Endothelial cell of umbilical vein (primary cell): ENCODE measurements around the gene NLRC3. TPM values are rescaled to one million over a fixed set of nuclear protein-coding genes. Genes with fewer than 3 reads are reported as not detected.

Source experiments
- BruUV-seq: library from RNA; stranded (reverse); fragments of 400-500 nt; replicated peaks from 2 replicates; lab custom pipeline; 2021; lab: Mats Ljungman, UMichigan
- CTCF ChIA-PET: fragments of 300-600, 350-600 bp; sonication (Branson Sonifier 250); formaldehyde crosslinking; loops from one replicate; lab custom pipeline; 2021; ENCODE audit warnings: antibody characterized with exemption, inconsistent platforms; lab: Charles Lee
- POLR2A ChIA-PET: fragments of 300-600, 350-600 bp; sonication (Branson Sonifier 250); formaldehyde crosslinking; loops from one replicate; lab custom pipeline; 2021; ENCODE audit warnings: antibody characterized with exemption, inconsistent platforms; lab: Charles Lee
- DNase-seq: peaks from one replicate; pipeline ENCODE4 v3.0.0-alpha.2; 2011; ENCODE audit warnings: low read depth, low spot score
- FAIRE-seq: peaks from 2 replicates; lab custom pipeline; 2011; peaks lifted over from hg19 to GRCh38; lab: Jason Lieb, UNC
- H2AFZ ChIP-seq: 2 replicates; pipeline ENCODE4 v1.6.0; 2012; ENCODE audit warnings: low read depth, low read length, control low read depth, inconsistent platforms
- H3K27ac ChIP-seq: 2 replicates; pipeline ENCODE4 v1.5.1; 2011; ENCODE audit warnings: low read depth, mild to moderate bottlenecking, control low read depth, low read length, moderate library complexity; ENCODE audit not compliant: insufficient read depth
- H3K27me3 ChIP-seq, 2 experiments: 2 replicates each; pipeline versions ENCODE4 v1.6.0 to v1.6.1; 2011; ENCODE audit warnings: low read length in 2 of 2, mixed read lengths in 1 of 2; ENCODE audit not compliant: control insufficient read depth in 2 of 2, insufficient read depth in 2 of 2
- H3K36me3 ChIP-seq, 2 experiments: 2 replicates in 1 of 2; 3 replicates in 1 of 2; pipeline ENCODE4 v1.5.1; 2011; ENCODE audit warnings: low read length in 2 of 2, mild to moderate bottlenecking in 1 of 2, moderate library complexity in 1 of 2; ENCODE audit not compliant: control insufficient read depth in 2 of 2, insufficient read depth in 2 of 2; ENCODE audit errors: extremely low read depth in 1 of 2
- H3K4me1 ChIP-seq: 3 replicates; pipeline ENCODE4 v1.5.1; 2011; ENCODE audit warnings: mild to moderate bottlenecking, low read length; ENCODE audit not compliant: control insufficient read depth, insufficient read depth; ENCODE audit errors: extremely low read depth
- H3K4me2 ChIP-seq: 2 replicates; pipeline ENCODE4 v1.6.1; 2011; ENCODE audit warnings: low read length, control low read depth, mixed read lengths; ENCODE audit not compliant: insufficient read depth
- H3K4me3 ChIP-seq, 3 experiments: fragments of 200-600 bp in 1 of 3; sonication (generic), shearing (Covaris generic) in 1 of 3; replicated peaks in 1 of 3; 2 replicates each; pipeline ENCODE4 v1.5.1; 2011 to 2016; ENCODE audit warnings: control low read depth in 3 of 3, low read length in 3 of 3, mild to moderate bottlenecking in 2 of 3, inconsistent platforms in 1 of 3, low read depth in 1 of 3, moderate library complexity in 1 of 3; ENCODE audit not compliant: insufficient read depth in 1 of 3
- H3K79me2 ChIP-seq: 2 replicates; pipeline ENCODE4 v1.6.0; 2012; ENCODE audit warnings: low read length, inconsistent platforms; ENCODE audit not compliant: control insufficient read depth, insufficient read depth
- H3K9ac ChIP-seq: replicated peaks from 2 replicates; pipeline ENCODE3; 2011; ENCODE audit warnings: low read length, control low read depth; ENCODE audit not compliant: insufficient read depth; ENCODE audit errors: extremely low read depth
- H3K9me1 ChIP-seq: replicated peaks from 3 replicates; pipeline ENCODE4 v1.6.0; 2011; ENCODE audit warnings: mild to moderate bottlenecking, low read length; ENCODE audit not compliant: control insufficient read depth, insufficient read depth; ENCODE audit errors: extremely low read depth
- H3K9me3 ChIP-seq: replicated peaks from 2 replicates; pipeline ENCODE4 v1.5.1; 2012; ENCODE audit warnings: low read length, inconsistent platforms; ENCODE audit not compliant: control insufficient read depth, insufficient read depth
- H4K20me1 ChIP-seq: replicated peaks from 2 replicates; pipeline ENCODE3; 2011; ENCODE audit warnings: mild to moderate bottlenecking, low read length; ENCODE audit not compliant: control insufficient read depth, insufficient read depth; ENCODE audit errors: extremely low read depth
- CTCF ChIP-seq, 2 donors: IDR thresholded peaks; 1 replicate in 1 of 2; 2 replicates in 1 of 2; pipeline ENCODE4 v1.5.1; 2011; ENCODE audit warnings: low read length in 2 of 2, mild to moderate bottlenecking in 2 of 2, moderate library complexity in 2 of 2, control low read depth in 1 of 2, inconsistent platforms in 1 of 2, low read depth in 1 of 2; ENCODE audit not compliant: insufficient read depth in 1 of 2; ENCODE audit errors: extremely low read depth in 1 of 2
- EZH2 ChIP-seq: IDR thresholded peaks from 2 replicates; pipeline ENCODE4 v1.6.1; 2012; ENCODE audit warnings: borderline replicate concordance, low read depth, mild to moderate bottlenecking, moderate library complexity, low read length, inconsistent platforms; ENCODE audit not compliant: severe bottlenecking
- FOS ChIP-seq: IDR thresholded peaks from 2 replicates; pipeline ENCODE4 v1.6.1; 2011; ENCODE audit warnings: mild to moderate bottlenecking, low read length, moderate library complexity, borderline replicate concordance; ENCODE audit not compliant: insufficient read depth
- GATA2 ChIP-seq: IDR thresholded peaks from 2 replicates; pipeline ENCODE4 v1.7.0; 2011; ENCODE audit warnings: low read depth, mild to moderate bottlenecking, moderate library complexity, mixed read lengths, low read length; ENCODE audit not compliant: insufficient read length, insufficient read depth
- JUN ChIP-seq: IDR thresholded peaks from 2 replicates; pipeline ENCODE4 v1.6.1; 2011; ENCODE audit warnings: borderline replicate concordance, low read depth; ENCODE audit not compliant: insufficient read length, insufficient read depth
- MYC ChIP-seq: IDR thresholded peaks from one replicate; pipeline ENCODE4 v1.6.1; 2011; ENCODE audit warnings: mild to moderate bottlenecking, low read depth, low read length
- POLR2A ChIP-seq: IDR thresholded peaks from 2 replicates; pipeline ENCODE4 v1.6.1; 2012; ENCODE audit warnings: low read depth, mild to moderate bottlenecking, control low read depth, low read length
- POLR2AphosphoS5 ChIP-seq: IDR thresholded peaks from 2 replicates; pipeline ENCODE4 v1.6.1; 2012; ENCODE audit warnings: low read depth, mild to moderate bottlenecking, control low read depth, low read length, moderate library complexity; ENCODE audit not compliant: insufficient read depth
- dilution Hi-C: fragments of 300-500 bp; cut with MboI; formaldehyde crosslinking; loops from one replicate; pipeline ENCODE4 v1.15.0; 2019; ENCODE audit warnings: low sequenced_read_pairs; ENCODE audit not compliant: extremely low pct_ligation_motif_present
- intact Hi-C: fragments of 100-400 bp; cut with micrococcal nuclease; formaldehyde crosslinking; loops from one replicate; pipeline ENCODE4 v1.10.0; 2022
- polyA plus RNA-seq, 4 experiments: library from polyadenylated mRNA; depleted of rRNA in 3 of 4; stranded (reverse) in 3 of 4; unstranded in 1 of 4; fragments of >200 nt; gene quantifications; 2 replicates each; pipeline versions ENCODE4 v1.2.1 to v1.2.3, GENCODE V29; 2011 to 2012; ENCODE audit warnings: missing spikeins in 1 of 4
- total RNA-seq: library from RNA; stranded (reverse); gene quantifications from 2 replicates; pipeline ENCODE4 v1.2.3, GENCODE V29; 2021

The NLRC3 gene
- total and polyA plus RNA-seq, 2 donors (not counting 3 experiments of a cell fraction or from before 2014, with no cell fraction given): 0.84 to 3.4 TPM

DNA sequence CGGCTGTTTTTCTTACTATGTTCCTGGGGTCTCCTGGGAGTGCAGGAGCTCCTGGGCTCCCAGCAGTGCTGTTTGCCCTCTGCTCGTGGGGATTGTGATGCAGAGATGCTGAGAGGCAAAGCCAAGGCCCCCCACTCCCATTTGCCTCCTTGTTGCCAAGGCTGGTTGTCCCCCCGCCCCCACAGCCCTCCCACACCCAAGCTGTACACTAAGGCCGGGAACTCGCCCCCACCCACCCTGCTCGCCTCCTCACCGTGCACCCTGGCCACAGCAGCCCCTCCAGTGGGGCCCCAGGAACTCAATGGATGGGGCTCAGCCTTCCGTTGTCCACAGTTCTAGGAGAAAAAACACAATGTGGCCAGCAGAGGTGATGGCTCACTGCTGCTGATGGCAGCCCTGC lies 10.2 kb downstream of the NLRC3 start:
- Histone ChIP-seq H4K20me1 (no peaks in the 10 kb centered on the region), H3K4me3 (no peak overlapping the region), H3K4me2 (no peak overlapping the region), H3K4me1 (no peaks in the 10 kb centered on the region), H3K27me3 (no peaks in the 10 kb centered on the region), H3K9me3 (peaks cover 3% of the 10 kb centered on the region), H3K27ac (no peak overlapping the region), H3K9ac (no peak overlapping the region), H2AFZ (no peak overlapping the region), H3K9me1 (no peaks in the 10 kb centered on the region), H3K79me2 (no peaks in the 10 kb centered on the region), H3K36me3 (no peaks in the 10 kb centered on the region)
- ChIA-PET POLR2A (no interaction called here), CTCF (interaction anchor here (1.3 kb wide), 1 partner anchor 18 kb away, joined by 3 read pairs; no protein-coding TSS in a partner anchor)
- no peak for FAIRE-seq
- intact Hi-C loops: no loop called here
- DNase-seq: no peak
- dilution Hi-C loops: no loop called here
- TF ChIP-seq JUN (no peak), MYC (no peak), GATA2 (no peak), EZH2 (no peak), FOS (no peak), POLR2A (no peak), CTCF (IDR thresholded peaks at IDR 0.05; ENCODE audit: extremely low read depth in 1 of 2, insufficient read depth in 1 of 2, low read depth in 1 of 2, low read length in 2 of 2) (no peak), POLR2AphosphoS5 (no peak)
- no TSS peak for BruUV-seq
